GM20431 (cell line): Measurements from ENCODE around the gene PRRC2B.
"Not testable (repeated sequence)": the region's sequence is repeated elsewhere in the genome, so short reads cannot be mapped to it uniquely, and the experiment has no call there.

ENCODE experiments used
- in situ Hi-C: fragments of 300-500 bp; cut with MseI, MboI; formaldehyde crosslinking; loops from one replicate; pipeline ENCODE4 v1.15.0; 2020; ENCODE audit warnings: low sequenced_read_pairs; ENCODE audit not compliant: unreplicated experiment

The PRRC2B gene

GRCh38 chr9:131524665-131525315 lies 130.9 kb downstream of the PRRC2B start:
- in situ Hi-C loops: no loop called here

DNA sequence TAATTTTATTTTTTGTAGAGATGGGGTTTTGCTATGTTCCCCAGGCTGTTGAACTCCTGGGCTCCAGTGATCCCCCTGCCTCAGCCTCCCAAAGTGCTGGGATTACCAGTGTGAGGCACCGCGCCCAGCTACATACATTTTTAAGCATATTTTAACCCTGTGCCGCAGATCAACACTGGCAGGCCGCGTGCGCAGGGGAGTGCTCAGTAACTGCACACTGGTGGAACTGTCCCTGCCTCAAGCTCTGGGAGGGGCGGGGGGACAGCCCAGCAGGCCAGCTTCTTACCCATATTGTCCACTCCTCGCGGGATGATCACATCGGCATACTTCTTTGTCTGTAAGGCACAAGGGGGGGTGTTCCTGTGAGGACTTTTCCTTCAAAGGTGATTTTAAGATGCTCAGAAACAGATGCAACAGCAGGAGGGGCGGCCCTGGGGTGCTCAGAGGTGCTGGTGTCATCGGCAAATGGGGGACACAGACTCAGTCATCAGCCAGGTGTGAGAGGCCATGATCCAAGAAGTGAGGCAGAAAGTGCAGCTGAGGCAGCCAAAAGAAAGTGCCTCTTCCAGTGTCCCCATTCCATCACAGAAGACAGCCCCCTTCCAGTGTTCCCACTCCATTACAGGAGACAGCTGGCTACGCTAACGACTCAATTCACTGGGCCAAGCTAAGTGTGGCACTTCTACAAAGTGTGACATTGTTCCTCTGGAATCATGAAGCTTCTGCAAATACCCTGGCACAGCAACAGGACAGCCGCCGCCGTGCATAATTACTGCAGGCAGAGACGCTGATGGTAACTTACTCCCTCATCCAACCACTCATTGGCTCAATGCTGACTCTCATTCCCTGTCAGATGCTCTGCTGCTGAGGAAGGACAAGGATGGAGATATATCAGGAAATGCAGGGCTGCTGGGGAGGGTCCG lies 132.0 kb downstream of the PRRC2B start:
- in situ Hi-C loops: no loop called here

DNA sequence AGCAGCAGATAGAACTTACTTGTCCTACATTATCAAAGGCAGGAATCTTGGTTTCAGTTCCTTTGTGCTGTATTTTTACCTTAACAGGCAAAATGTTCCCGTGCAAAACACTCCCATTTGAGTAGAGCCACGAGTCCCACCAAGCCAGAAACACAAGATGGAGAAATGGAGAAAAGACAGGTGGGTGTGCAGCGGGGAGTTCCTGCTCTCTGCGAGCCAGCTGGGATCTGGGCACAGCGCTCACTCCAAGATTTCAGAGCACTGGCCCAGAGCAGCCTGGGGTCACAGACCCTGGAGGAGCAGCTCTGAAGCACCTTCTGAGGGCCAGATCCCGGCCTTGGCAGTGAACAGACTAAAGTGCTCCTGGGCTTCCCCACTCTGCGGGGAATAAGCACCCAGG lies 134.3 kb downstream of the PRRC2B start:
- in situ Hi-C loops: no loop called here

GRCh38 chr9:131528886-131529505 lies 135.1 kb downstream of the PRRC2B start:
- in situ Hi-C loops: no loop called here

DNA sequence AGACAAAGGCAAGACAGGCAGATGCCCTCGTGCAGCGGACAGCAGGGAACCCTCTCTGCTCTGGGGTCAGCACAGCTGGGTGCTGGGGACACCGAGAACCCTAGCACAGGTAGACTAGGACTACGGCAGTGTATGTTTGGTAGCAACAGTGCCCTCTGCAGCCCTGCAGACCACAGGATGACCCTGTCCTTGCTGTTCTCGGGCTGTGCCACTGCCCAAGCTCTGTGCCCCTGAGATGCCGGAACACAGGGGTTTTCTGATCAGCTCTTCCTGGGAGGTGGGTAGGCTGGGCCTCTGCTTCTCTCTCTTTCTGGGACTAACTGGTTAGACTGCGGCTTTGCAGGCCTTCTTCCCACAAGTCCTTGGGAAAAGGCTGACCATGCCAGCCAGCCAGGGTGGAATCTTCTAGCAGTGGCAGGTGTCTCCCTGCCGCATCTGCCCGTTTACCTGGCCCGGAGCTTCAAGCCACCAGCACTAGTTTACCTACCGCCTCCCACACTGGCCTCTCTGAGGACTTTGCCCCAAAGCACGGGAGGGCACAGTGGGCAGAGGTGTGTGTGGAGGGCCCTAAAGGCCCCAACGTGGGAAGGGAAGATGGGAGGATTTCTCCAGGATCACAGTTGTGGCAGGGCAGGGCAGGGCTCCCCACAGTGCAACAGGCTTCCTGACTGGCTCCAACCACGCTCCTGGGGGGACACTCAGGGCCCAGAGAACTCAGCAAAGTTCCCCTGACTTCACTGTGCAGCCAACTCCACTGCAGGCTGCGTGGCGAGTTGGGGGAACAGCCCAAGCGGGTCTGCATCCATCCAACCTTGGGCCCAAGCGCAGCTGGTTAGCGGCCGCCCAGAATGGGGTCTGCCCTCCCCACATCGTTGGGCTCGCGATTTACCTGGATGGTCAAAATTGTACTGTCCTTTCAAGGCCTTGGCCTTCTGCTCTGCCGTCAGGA lies 136.0 kb downstream of the PRRC2B start:
- in situ Hi-C loops: no loop called here

DNA sequence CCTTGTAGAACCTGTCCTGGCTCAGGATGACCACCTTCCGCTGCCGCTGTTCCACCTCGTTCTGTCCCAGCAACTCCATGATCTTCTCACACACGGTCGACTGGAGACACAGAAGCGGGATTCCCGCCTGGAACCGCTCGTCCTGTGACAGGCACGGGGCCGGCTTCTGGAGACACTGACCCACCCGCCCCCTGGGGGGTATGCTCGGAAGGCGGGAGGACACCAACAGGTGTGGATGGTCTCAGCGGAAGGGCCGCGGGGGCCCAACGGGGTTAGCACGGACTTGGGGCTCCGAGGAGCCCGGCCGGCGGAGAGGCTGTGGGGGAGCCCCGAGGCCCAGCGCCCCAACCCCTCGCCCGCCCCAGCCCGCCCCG lies 136.6 kb downstream of the PRRC2B start:
- in situ Hi-C loops: no loop called here

DNA sequence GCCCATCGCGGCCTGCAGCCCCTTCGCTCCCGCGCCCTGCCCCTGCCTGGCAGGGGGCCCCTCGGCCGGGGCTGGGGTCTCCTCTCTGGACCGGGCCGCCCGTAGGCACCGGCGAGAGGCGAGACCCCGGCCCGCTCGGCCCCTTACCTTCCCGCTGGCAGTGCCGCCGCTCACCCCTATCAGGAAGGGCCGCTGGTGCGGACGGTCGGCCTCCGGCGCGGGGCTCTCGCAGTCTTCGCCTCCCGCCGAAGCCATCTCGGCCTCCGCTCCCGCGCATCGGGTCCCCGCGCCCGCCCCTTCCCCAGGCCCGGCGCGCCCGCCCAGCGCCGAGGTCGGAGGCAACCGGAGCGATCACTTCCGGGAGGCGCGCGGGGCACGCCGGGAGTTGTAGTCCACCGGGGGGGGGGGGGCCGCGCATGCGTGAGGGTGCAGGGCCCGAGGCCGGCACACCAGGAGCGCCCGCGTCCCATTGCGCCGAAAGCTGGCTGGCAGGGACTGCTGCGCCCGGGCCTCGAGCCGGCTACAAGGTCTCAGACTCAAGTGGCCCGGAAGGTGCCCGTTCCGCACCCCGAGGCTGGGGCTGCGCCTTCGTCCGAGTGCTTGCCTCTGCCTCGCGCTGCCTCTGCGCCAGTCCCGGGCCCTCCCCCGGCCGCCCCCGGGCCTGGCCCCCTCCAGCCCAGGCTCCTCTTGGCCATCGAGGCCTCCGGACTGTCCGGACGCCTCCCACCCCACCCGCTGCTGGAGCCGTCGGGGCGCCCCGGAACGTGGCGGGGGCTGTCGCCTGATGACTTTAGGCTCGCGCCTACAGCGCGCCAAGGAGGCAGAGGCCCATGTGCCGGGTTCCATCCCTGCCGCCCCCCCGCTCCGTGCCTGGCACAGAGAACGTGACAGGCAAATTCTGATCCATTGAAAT lies 137.3 kb downstream of the PRRC2B start, which contains the start of gene UCK1:
Gene UCK1, minus strand, starts transcription at position 344 of the 913 bp plus-strand sequence. Its CDS starts 89 bp downstream, at position 255.
- in situ Hi-C loops: no loop called here

- in situ Hi-C loops: no loop called here
Measured at GRCh38 chr9:131534721-131535237, 140.9 kb downstream of the PRRC2B start.

GRCh38 chr9:131537946-131538345 lies 144.1 kb downstream of the PRRC2B start:
- in situ Hi-C loops: no loop called here

GRCh38 chr9:131539223-131539923 lies 145.5 kb downstream of the PRRC2B start:
- in situ Hi-C loops: no loop called here

DNA sequence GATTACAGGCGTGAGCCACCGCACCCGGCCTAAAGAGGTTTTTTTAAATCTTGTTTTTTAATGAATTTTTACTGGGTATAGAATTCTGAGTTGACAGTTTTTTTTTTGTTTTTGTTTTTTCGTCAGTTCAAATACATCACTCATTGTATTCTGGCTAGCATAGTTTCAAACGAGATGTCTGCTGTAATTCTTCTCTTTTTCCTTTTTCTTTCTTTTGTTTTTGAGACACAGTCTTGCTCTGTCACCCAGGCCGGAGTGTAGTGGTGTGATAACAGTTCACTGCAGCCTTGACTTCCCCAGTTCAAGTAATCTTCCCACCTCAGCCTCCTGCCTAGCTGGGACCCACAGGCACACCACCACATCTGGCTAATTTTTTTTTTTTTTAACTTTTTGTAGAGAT lies 149.3 kb downstream of the PRRC2B start:
- in situ Hi-C loops: no loop called here

- in situ Hi-C loops: no loop called here
Measured at GRCh38 chr9:131545003-131545785, 151.3 kb downstream of the PRRC2B start, which contains the start of gene PRRT1B. PRRT1B (plus strand) TSS chr9:131545523; CDS start chr9:131545616, 93 bp downstream.

- in situ Hi-C loops: no loop called here
Measured at GRCh38 chr9:131545786-131546335, 152.0 kb downstream of the PRRC2B start.

- in situ Hi-C loops: no loop called here
Measured at GRCh38 chr9:131546336-131547084, 152.6 kb downstream of the PRRC2B start.

- in situ Hi-C loops: not testable (repeated sequence)
Measured at GRCh38 chr9:131549186-131549585, 155.3 kb downstream of the PRRC2B start.
